Stromal cell of bone marrow (primary cell): ENCODE measurements around the gene RBMS3.

Source experiments
- DNase-seq: peaks from one replicate; pipeline ENCODE4 v3.0.0-alpha.2; 2012; ENCODE audit warnings: low read depth

RBMS3 gene

DNA sequence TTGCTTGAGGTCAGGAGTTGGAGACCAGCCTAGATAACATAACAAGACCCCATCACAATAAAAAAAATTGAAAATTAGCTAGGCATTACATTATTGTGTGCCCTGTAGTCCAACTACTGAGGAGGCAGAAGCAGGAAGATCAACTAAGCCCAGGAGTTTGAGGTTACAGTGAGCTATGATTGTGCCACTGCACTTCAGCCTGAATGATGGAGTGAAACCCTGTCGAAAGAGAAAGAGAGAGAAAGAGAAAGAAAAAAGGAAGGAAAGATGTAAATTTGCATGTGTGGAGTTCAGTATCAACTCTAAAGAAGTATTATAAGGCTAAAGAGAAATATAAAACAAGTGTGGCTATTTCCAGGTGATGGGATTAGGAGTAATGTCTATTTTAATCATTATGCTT, 661.4 kb downstream of the RBMS3 start:
- DNase-seq, result no peak

DNA sequence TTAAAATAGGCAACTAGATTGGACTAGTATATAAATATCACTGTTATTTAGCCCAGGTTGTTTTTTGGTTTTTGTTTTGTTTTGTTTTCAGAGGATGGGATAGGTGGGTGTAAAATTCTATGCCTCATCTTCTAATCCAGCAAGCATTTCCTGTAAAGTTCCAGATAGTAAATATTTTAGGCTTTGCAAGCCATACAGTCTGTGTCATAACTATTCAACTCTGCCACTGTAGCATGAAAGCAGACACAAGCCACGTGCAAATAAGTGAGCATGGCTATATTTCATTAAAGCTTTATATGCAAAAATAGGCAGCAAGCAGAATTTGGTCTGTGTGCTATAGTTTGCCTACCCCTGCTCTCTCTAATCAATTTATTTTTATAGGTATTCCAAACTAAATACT, 668.3 kb downstream of the RBMS3 start:
- no peak for DNase-seq

DNA sequence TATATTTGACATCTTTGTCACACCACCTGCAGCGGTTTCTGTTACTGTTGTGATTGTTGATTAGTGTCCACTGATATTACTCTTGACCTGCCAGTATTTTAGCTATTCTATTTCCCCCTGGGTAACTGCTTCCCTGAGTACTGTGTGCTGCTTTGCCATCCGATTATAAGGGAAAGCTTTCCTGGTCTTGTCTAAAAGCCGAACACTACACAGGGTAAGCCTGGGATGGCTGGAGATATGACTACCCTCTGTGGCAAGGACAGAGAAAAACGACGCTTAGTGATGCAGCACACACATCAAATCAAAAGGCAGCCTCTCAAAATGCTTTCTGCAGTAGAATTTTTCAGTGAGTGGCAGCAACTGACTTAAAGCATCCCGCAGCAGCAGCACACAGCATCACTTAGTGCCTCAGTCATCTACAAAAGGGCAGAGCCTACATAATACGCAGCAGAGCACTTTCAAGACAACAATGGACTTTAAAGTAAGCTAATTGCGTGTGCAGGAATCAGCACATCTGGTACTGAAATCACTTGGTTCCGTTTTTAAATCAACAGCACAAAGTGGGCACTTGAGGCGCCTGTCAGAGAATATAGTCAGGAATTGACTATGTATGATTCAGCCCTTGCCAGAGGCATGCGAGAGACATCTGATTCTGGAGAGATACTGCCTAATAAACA, 669.2 kb downstream of the RBMS3 start:
- DNase-seq, result no peak

DNA sequence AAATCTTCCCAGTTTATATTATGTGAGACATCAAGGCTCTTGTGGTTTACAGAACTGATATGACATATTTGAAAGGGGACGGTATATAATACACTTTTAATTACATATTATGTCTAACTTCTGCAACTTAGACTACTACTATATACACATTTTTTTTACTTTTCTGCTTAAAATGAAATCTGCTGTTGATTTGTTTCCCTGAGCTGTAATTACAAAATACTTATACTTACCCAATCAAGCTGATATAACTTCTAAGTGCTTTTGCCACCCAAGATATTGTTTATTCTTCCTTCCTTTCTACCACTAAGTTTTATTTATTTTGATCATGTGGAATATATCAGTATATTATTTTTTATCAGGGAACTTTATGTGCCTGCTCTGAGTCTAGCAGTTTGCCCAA, 671.6 kb downstream of the RBMS3 start:
- DNase-seq, result no peak

DNA sequence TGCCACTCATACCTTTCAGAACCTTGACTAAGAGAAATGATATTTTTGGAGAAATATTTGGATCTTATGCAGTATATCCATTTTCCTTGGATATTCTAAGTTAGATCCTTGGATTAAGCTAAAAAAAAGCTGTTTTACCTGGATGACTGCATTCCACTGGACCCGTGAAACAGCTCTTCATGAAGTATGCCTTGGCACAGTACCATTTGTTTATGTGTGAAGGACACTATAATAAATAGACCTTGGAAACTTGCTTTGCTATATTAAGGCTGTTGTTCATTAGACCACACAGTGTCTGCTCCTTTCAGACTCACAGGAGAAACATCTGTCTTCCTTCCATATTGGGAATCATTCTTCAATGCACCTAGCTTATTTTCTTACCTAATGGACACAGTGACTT, 674.5 kb downstream of the RBMS3 start:
- no peak for DNase-seq

DNA sequence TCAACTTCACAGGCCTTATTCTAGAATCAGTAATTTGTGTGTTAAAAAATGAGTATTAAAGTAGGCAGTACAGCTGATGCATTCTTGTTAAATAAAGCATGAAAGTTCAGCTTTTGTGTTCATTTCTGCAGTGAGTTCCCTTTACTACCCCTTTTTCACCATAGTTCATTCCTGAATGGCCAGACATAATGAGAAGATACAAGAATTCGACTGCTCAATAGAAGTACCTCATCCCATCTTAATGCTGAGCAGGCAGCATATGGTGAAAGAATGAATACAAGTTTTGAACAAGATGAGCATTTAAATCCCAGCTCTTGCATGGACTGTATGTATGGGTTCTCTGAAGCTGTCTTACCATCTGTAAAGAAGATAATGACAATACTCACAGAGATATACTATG, 677.9 kb downstream of the RBMS3 start:
- no peak for DNase-seq

DNA sequence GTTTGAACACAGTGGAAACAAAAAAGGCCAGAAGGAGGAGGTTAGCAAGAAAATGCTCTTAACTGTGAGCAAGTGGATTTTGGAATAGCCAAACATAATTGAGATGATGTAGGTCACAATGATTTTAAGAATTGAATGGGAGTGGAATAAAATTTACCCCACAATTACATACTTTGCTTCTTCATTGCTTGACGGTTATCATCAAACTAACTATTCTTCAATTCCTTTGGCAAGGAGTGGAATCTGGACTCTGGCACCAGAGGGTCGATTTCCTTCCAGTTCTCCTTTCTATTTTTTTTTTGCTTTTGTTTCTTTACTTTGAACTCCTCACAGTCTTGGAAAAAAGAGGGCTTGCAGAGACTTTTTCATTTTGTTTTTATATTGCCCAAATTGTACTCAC, 691.0 kb downstream of the RBMS3 start:
- DNase-seq, result no peak

DNA sequence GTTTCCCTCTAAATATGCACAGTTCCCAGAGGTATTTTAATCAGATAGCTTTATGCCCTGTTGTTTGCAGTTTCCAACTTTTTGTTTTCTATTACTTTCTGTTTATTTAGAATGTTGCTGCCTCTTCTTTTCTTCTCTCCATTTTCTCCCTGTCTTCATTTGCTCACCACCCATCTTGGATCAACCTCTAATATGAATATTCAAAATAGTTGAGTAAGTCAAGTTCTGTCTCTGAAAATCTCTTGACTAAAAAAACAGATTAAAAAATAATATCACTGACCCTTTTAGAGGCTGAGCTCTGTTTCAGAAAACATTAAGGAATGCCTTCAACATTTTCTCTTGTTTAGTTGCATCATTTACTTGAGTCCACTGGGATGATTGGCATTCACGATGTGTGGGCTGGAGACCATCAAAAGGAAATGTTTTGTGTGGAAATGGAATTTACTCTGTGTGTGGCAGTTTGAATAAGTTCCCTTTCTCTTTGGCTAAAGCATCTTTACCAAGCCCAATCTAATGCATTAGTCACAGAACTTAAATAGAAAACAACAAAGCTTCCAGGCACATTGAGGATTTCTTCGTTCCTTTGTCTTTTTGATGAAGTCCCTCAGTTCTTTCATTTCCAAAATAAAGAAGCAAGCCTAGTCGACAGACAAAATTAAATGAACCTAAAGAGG, 691.6 kb downstream of the RBMS3 start:
- DNase-seq, result peak; percentile 54

DNA sequence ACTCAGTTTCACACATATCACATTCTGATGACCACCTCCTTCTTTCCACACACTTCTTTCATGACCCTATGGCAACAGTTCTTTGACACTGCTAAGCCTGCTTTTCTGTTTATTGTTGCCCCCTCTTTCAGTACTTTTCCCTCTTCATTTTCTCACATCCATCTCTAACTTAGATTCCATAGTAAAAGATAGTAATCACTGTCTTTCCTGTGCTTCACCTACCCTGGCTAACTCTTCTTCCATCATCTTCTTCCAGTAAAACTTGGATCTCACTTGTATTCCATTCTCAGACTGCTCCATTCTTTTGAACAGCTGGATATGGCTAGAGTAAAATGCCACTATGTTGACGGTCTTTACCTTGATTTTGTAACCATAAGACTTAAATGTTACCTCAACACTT, 692.9 kb downstream of the RBMS3 start:
- DNase-seq, result no peak

DNA sequence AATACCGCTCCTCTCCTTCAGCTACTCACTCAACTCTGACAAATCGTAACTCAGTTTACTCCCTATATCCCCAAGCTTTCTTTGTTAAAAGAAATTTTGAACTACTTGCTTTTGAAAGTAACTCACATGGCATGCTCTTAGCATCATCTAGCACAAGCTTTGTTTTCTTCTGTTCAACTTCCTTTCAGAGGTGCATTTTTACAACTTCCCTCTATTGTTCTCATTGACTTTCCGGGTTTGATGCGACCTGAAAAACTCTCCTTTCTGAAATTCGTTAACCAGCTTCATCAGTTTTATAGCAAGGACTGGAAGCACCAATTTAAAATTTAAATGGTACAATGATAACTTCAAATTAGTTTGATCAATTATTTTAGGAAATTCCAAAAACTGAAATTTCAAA, 696.0 kb downstream of the RBMS3 start:
- DNase-seq, result no peak

DNA sequence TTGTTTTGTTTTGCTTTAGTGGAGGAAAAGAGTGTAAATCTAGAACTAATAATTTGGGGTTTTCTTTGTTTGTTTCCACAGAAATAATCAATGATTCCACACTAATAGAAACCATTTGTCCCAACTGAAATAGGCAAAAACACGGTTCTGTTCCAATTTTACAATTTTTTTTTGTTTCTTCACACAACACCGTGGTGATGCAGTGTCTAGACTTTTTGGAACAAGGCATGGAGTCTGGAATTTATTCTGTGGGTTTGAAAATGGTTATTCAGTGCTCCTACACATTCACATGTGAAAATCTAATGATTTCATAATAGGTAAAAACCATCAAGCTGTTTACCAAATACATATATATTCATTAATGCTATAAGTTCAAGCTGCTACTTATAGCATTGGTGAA, 696.5 kb downstream of the RBMS3 start:
- DNase-seq, result no peak

DNA sequence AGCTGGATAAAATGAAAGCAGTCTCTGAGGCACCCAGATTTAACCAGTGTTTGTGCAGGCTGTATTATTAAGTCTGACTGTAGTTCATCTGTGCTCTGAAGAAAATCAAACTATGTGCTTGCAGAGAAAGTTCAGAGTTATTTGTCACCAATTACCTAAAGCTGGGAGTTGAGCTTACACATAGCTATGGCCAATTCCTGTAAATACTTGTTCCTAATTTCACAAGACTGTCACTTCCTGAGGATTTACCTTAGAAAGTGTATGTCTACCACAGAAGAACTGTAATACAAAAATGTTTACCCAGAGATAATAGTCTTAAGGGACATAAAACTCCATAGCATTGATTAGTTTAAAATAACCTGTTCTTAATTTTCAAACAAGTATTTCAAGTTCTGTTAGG, 697.2 kb downstream of the RBMS3 start:
- DNase-seq, result no peak

DNA sequence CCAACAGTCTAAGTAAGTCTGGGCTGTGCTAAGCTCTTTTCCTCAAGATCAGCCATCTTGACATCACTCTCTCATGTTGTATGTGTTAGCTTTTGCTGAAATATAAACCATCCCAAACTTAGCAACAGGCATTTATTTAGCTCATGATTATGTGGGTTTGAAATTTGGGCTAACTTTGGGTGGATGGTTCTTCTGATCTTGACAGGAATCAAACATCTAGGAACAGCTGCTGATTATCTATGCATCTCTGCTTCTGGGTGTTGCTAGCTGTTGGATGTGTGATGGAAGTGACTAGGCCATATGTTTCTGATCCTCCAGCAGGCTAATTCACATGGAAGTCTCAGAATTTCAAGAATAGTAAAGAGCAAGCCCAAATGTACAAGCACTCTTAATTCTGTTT, 710.3 kb downstream of the RBMS3 start:
- no peak for DNase-seq

DNA sequence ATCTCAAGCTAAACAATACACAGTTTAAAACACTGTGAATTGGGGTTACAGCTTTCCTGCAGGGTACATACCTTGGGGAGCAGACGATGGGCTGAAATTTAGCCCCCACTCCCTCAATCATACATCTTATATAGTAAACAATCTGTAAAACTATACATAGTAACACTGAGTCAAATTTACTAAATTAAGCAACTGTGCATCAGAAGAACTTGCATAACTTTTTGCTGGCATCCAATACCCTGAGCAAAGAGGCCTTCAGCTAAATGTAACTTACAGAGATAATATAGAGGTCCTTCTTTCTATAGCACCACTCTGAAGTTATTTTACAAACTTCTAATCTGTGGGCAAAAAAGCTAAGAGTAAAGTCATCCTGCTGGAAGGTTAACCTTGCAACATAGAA, 721.9 kb downstream of the RBMS3 start:
- no peak for DNase-seq

DNA sequence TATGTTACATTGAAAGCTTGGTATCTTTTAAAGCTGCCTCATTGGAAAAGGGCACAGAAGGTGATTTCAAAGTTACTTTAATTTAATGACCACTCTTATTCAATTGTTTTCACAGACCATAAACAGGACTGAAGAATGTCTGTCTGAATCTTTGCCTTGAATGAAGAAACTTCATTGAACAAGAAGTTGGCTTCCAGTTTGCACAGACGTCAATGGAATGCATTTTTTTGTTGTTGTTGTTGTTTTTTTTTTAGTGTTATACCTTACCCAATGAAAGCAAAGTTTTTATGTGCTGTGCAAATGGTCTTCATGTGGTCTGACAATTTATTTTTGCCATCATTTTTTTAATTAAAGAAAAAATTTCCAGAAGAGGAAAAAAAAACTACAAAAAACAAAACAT, 722.9 kb downstream of the RBMS3 start:
- DNase-seq, result no peak

DNA sequence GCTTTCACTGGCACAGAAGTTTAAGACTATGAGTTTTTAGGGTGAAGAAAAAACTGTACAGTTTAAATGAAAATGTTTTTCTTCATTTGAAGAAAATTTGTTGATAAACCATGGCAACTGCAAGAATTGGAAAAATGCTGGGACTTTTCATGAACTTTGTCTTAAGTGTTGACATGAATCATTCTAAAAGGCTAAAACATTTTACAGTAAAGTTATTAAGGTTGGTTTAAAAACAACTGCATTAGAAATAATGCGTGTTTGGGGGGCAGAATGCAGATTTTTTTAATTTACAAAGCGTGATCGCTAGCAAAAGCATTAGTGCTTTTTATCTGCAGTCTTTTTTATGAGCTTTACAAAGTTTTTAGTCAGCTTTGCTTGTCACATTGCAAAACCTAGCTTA, 723.6 kb downstream of the RBMS3 start:
- peak; percentile 7 for DNase-seq

DNA sequence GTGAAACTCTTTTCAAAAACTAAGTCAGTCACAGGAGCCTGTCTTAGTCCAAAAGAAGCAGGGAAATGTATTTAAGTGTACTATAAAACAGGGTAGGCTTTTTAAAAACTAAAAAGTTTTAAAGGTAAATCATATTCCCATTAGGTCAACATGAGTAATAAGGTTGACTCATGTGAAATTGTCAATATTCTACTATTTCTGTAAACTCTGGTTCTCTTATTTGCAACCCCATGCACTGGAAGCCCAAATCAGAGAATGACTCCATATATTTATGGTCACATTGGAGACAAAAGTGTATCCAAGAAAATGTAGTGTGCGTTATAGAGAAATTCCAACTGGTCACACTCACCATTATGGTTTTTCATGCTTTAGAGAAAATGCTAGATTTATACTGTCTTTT, 725.2 kb downstream of the RBMS3 start:
- DNase-seq, result no peak

DNA sequence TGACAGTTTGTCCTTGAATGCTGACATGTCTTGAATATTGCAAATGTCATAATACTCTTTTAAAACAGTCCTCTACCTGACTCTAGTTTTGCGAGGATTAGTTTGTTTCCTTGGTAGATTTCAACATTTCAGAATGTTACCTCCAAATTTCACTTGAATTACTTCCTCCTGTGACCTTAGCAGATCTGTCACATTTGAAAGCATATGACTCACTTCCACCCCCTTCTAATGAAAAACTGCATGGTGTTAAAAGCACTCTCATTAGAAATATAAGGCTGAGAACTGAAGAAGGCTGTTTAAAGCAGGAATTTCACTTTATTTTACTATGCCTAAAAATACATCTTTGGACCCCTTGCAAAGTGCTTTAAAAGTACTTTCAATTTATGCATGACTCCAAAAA, 726.8 kb downstream of the RBMS3 start:
- no peak for DNase-seq

DNA sequence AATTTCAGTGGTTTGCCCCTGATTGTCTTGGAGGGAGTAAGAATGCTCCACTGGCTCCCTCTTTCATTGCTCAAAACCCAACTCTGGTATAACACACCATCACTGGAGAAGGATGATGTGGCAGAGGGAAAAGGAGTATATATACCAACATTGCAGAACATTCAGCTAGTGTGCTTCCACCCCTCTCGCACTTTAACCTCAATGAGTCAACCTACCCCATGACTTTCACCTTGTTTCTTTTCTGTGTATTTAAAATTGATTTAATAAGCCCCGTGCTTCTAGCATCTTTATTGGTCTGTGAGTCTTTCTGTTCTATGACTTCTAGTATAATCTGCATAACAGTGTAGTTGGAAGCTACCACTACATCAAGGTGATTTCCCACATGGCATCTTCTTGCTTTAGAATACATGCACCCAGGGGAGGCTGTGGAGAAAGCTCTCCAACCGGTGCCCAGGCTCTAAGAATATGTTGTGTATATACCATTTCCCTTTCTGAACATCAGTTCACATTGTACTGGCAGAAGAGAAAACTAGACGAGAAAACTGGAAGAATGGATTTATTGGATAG, 730.4 kb downstream of the RBMS3 start:
- DNase-seq, result no peak

DNA sequence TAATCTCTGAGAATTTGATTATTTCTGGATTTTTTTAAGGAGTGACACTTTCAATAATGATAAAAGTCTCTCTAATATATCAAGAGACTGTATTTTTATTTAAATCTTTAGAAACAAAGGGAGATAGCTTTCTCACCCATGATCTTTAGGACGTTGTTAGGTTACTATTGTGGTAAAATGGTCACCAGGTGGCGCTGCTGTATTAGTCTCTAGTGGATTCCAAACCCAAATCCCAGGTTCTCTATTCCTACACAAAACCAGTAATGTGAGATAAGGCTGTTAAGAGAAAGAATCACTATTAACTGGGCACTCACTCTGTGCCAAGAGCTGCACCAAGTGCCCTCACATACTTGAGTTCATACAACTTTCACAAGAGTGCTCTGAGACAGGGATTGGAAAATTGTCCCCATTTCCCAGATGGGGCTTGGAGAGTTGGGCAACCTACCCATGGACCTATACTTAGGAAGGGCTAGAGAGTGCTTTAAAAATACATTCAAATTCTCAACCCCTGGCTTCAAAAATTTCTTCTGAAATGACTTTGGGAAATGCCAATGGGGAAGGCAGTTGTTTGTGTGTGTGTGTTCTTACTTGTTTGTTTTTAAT, 732.2 kb downstream of the RBMS3 start:
- DNase-seq, result peak; percentile 51

DNA sequence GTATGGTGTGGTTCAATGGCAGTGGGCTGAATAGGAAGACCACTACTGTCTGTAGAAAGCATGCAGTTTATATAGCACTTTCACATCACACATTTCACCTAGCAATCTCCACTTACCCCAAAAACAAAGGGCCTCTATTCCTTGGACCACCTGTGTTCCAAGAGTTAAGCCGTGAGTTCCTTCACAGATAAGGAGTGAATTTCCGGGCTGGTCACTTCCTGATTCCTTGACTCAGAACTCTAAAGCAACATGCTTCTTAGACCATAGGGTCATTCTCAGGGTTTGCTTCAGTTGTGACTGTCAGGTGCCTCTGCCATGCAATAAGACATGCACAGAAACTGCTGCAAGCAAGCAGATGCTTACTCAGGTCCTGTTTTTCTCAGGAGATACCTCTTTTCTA, 737.0 kb downstream of the RBMS3 start:
- no peak for DNase-seq

DNA sequence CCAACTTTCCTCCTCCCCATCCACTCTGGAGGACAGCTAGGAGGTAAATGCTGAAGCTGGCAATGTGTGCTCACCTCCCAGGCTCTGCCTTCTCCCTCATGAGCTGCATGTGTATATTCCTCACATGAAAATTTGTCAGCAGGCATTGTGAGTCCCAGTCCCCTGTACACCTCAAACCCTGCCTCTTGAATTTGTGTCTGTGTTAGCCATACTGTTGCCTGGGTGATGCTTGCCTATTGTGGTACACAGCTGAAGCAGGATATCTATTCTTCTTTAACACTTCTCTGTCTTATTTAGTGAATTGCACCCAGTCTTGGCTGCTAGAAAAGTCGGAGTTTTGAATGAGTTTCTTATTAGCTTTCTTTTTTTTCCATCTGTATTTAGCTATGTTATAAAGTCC, 739.5 kb downstream of the RBMS3 start:
- DNase-seq, result no peak

DNA sequence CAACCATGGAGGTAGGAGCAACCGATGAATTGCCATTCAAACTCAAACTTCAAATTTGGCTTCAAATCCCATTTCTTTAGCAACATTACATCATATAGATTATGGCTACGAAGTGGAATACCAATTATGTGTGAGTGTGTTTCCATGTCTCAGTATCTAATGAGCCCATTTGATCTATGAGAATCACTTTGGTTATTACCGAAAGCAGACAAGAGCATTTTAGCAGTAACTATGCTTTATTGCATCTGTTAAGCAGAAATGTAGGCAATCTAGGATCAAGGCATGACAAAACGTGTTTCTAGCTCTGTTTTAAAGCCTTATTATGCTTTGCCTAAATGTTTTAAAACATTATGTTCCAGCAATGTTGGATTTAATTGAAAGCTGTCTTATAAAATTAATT, 743.6 kb downstream of the RBMS3 start:
- no peak for DNase-seq

DNA sequence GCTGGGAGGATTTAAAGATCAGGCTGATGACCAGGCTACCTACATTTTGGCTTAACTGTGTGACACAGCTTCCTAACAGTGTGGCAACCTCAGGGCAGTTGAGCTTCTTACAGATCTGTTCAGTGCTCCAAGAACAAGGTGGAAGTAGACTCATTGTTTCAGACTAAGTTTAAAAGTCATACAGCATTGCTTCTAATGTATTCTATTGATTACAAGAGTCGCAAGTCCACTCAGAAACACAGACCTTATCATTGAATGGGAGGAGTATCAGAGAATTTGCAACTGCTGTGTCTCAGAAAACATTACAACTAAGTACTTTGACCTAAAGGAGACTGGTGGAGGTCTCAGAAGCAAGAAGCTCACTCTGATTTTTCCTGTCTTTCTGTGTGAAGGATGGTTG, 746.0 kb downstream of the RBMS3 start:
- DNase-seq, result no peak
